ENCODE measurements around the gene EML4.

DNA sequence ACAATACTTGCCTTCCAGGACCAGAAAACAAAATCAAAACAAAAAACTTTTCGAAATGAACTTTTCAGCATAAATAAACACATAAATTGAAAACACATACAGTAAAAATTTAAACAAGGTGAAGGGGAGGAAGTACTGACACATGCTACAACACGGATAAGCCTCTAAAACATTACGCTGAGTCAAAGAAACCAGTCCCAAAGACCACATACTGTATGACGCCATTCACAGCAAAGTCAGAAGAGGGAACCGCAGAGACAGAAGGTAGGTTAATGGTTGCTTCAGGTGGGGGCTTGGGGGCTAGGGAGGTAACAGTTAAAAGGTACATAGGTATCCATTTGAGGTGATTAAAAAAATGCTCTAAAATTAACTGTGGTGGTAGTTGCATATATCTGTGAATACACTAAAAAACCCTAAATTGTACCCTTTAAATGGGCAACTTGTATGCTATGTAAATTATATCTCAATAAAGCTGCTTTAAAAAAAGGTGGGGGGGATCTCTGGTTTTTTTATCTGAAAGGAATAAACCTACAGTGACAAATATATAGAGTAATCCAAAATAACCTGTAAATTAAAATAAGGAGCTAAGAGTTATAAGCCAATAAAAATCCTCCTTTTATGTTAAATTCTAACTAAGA lies 184.8 kb downstream of the EML4 start:
- no peak for TF ChIP-seq CTCF (conservative IDR thresholded peaks at IDR 0.05)
- no peak for TF ChIP-seq EZH2 (IDR thresholded peaks at IDR 0.05; ENCODE audit: low read depth)
